ENCODE measurements around the gene CBX1. TPM values are rescaled to one million over a fixed set of nuclear protein-coding genes. Genes with fewer than 3 reads are reported as not detected.
"Not testable (repeated sequence)": the region's sequence is repeated elsewhere in the genome, so short reads cannot be mapped to it uniquely, and the experiment has no call there.

Gene CBX1
- total RNA-seq, 1 donor from 2014 or later: 34.0 TPM

DNA sequence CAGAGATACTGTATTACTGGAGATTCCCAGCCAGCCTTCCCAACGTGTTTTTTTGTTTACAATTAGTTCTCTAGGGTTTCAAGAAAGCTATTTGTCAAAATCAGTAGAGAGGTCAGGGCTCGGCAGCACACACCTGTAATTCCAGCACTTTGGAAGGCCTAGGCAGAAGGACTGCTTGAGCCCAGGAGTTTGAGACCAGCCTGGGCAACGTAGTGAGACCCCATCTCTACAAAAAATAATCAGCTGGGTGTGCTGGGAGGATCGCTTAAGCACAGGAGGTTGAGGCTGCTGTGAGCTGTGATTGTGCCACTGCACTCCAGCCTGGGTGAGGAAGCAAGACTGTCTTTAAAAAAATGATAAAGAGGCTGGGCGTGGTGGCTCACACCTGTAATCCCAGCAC, 19.4 kb downstream of the CBX1 start:
- no peaks in the 10 kb centered on the region for H3K9me3 ChIP-seq
- DNase-seq: no peak
- no peaks in the 10 kb centered on the region for H3K27me3 ChIP-seq
- TF ChIP-seq, protein P1, sequence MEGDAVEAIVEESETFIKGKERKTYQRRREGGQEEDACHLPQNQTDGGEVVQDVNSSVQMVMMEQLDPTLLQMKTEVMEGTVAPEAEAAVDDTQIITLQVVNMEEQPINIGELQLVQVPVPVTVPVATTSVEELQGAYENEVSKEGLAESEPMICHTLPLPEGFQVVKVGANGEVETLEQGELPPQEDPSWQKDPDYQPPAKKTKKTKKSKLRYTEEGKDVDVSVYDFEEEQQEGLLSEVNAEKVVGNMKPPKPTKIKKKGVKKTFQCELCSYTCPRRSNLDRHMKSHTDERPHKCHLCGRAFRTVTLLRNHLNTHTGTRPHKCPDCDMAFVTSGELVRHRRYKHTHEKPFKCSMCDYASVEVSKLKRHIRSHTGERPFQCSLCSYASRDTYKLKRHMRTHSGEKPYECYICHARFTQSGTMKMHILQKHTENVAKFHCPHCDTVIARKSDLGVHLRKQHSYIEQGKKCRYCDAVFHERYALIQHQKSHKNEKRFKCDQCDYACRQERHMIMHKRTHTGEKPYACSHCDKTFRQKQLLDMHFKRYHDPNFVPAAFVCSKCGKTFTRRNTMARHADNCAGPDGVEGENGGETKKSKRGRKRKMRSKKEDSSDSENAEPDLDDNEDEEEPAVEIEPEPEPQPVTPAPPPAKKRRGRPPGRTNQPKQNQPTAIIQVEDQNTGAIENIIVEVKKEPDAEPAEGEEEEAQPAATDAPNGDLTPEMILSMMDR (IDR thresholded peaks at IDR 0.05): no peak
- H3K27ac ChIP-seq: no peak overlapping the region
- ATAC-seq: no peak
- intact Hi-C loops (cut with DNase I): loop anchor here (10.0 kb wide), 1 partner anchor 53 kb away; no protein-coding TSS in a partner anchor
- H3K4me1 ChIP-seq: no peaks in the 10 kb centered on the region
- no peak overlapping the region for H3K4me3 ChIP-seq
- H3K36me3 ChIP-seq: no peaks in the 10 kb centered on the region

DNA sequence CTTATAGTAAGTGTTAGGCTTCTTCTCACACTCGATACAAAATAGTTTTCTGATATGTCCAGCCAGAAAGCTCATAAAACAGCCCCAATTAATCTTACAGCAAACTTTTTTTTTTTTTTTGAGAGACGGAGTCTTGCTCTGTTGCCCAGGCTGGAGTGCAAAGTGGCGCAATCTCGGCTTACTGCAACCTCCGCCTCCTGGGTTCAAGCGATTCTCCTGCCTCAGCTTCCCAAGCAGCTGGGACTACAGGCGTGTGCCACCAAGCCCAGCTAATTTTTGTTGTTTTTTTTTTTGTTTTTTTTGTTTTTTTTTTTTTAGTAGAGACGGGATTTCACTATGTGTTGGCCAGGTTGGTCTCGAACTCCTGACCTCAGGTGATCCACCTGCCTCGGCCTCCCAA, 24.1 kb downstream of the CBX1 start:
- H3K9me3 ChIP-seq; intact Hi-C loops (cut with DNase I); H3K4me3 ChIP-seq; ATAC-seq; H3K27me3 ChIP-seq; H3K4me1 ChIP-seq; H3K27ac ChIP-seq; DNase-seq: not testable (repeated sequence)
- H3K36me3 ChIP-seq: peaks cover 25% of the 10 kb centered on the region

DNA sequence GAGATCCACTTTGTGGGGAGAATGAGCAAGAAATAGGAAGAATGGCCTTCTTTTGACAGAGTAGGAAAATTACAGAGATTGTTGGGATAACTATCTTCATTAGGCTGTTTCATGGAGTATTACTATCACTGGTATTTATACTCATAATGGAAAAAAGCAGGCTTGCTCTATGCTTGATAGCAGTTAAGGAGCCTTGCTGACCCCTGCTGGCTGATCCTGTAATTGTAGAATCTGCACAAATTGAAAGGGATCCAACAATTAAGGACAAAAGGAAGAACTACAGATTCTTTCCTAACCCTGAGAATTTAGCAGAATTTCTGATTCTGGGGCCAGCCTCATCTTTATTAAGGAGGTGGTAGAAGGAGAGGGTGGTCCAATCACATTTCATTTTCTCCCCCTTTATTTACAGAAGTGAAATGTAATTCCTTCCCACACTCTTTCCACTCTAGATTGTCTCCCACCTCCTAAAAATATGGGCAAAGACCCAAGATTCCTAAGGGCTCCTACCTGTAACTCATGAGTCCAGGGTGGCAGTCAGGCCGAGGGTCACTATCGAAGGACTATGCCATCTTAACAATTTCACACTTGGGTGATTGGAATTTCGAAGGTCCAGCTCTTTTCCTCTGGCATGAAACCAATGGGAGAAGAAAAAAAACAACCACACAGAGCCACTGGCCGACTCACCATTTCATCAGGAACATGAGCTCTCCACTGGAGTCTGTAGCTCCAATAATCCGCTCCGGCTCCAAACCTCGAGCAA, 26.8 kb downstream of the CBX1 start:
- Histone ChIP-seq H3K36me3 (peaks cover 50% of the 10 kb centered on the region), H3K4me1 (no peaks in the 10 kb centered on the region), H3K9me3 (no peaks in the 10 kb centered on the region), H3K27me3 (no peaks in the 10 kb centered on the region), H3K27ac (no peak overlapping the region), H3K4me3 (no peak overlapping the region)
- DNase-seq (peak; percentile 15), ATAC-seq (peak; percentile 93)
- intact Hi-C loops (cut with DNase I): loop anchor here (5.0 kb wide), 1 partner anchor 47 kb away; no protein-coding TSS in a partner anchor
- TF ChIP-seq, protein P1 (IDR thresholded peaks at IDR 0.05): peak; percentile 79

- H3K36me3 ChIP-seq: peaks cover 56% of the 10 kb centered on the region
- ATAC-seq, H3K27ac ChIP-seq, H3K27me3 ChIP-seq, H3K4me1 ChIP-seq, H3K4me3 ChIP-seq, H3K9me3 ChIP-seq: not testable (repeated sequence)
- intact Hi-C loops (cut with DNase I): loop anchor here (5.0 kb wide), 1 partner anchor 46 kb away; no protein-coding TSS in a partner anchor
- peak; percentile 7 for DNase-seq
Observed at GRCh38 chr17:48073566-48074094, 27.6 kb downstream of the CBX1 start.

DNA sequence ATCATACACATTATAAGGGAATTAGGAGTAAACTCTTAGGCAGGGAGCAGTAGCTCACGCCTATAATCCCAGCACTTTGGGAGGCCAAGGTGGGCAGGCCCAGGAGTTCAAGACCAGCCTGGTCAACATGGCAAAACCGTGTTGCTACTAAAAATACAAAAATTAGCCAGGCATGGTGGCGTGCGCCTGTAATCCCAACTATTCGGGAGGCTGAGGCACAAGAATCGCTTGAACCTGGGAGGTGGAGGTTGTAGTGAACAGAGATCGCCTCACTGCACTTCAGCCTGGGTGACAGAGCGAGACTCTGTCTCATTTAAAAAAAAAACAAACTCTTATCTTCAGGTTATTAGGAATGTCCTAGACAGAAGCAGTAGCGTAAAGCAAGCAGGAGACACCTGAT, 28.5 kb downstream of the CBX1 start:
- H3K9me3 ChIP-seq, H3K4me1 ChIP-seq, H3K27me3 ChIP-seq, H3K27ac ChIP-seq, DNase-seq, H3K4me3 ChIP-seq, ATAC-seq: not testable (repeated sequence)
- peaks cover 62% of the 10 kb centered on the region for H3K36me3 ChIP-seq
- intact Hi-C loops (cut with DNase I): loop anchor here (5.0 kb wide), 1 partner anchor 46 kb away; no protein-coding TSS in a partner anchor

GRCh38 chr17:48071654-48072053, 29.6 kb downstream of the CBX1 start:
- H3K27me3 ChIP-seq: no peaks in the 10 kb centered on the region
- no peak overlapping the region for H3K27ac ChIP-seq
- intact Hi-C loops (cut with DNase I): loop anchor here (5.0 kb wide), 1 partner anchor 44 kb away; no protein-coding TSS in a partner anchor
- no peaks in the 10 kb centered on the region for H3K9me3 ChIP-seq
- DNase-seq (no peak), ATAC-seq (no peak)
- H3K4me3 ChIP-seq: no peak overlapping the region
- TF ChIP-seq, protein P1 (IDR thresholded peaks at IDR 0.05): no peak
- H3K4me1 ChIP-seq: no peaks in the 10 kb centered on the region
- peaks cover 67% of the 10 kb centered on the region for H3K36me3 ChIP-seq

- intact Hi-C loops (cut with DNase I): loop anchor here (5.0 kb wide), 1 partner anchor 43 kb away; no protein-coding TSS in a partner anchor
- no peaks in the 10 kb centered on the region for H3K4me1 ChIP-seq
- H3K9me3 ChIP-seq: no peaks in the 10 kb centered on the region
- TF ChIP-seq, protein P1 (IDR thresholded peaks at IDR 0.05): no peak
- no peak for ATAC-seq
- H3K27ac ChIP-seq: no peak overlapping the region
- peaks cover 67% of the 10 kb centered on the region for H3K36me3 ChIP-seq
- DNase-seq: no peak
- no peak overlapping the region for H3K4me3 ChIP-seq
- no peaks in the 10 kb centered on the region for H3K27me3 ChIP-seq
Observed at GRCh38 chr17:48070195-48070594, 31.1 kb downstream of the CBX1 start.
